ENCODE data around the gene SRP68.

Gene SRP68

GRCh38 chr17:75998327-75998795 is 74.0 kb downstream of the SRP68 start:
- H3K9ac ChIP-seq (ENCODE audit: low read length), result no peak overlapping the region
- peaks cover 3% of the 10 kb centered on the region for H3K4me1 ChIP-seq (ENCODE audit: insufficient read depth, low read length)
- no peak overlapping the region for H3K4me3 ChIP-seq (ENCODE audit: low read depth in 1 of 2, low read length in 2 of 2)
- no peaks in the 10 kb centered on the region for H3K27me3 ChIP-seq (ENCODE audit: control insufficient read depth in 1 of 2, insufficient read depth in 2 of 2, low read length in 2 of 2)
- H3K9me3 ChIP-seq (ENCODE audit: low read length), result no peaks in the 10 kb centered on the region
- H3K36me3 ChIP-seq (ENCODE audit: insufficient read depth, low read length), result no peaks in the 10 kb centered on the region
- no peak overlapping the region for H3K27ac ChIP-seq (ENCODE audit: low read depth, low read length)

DNA sequence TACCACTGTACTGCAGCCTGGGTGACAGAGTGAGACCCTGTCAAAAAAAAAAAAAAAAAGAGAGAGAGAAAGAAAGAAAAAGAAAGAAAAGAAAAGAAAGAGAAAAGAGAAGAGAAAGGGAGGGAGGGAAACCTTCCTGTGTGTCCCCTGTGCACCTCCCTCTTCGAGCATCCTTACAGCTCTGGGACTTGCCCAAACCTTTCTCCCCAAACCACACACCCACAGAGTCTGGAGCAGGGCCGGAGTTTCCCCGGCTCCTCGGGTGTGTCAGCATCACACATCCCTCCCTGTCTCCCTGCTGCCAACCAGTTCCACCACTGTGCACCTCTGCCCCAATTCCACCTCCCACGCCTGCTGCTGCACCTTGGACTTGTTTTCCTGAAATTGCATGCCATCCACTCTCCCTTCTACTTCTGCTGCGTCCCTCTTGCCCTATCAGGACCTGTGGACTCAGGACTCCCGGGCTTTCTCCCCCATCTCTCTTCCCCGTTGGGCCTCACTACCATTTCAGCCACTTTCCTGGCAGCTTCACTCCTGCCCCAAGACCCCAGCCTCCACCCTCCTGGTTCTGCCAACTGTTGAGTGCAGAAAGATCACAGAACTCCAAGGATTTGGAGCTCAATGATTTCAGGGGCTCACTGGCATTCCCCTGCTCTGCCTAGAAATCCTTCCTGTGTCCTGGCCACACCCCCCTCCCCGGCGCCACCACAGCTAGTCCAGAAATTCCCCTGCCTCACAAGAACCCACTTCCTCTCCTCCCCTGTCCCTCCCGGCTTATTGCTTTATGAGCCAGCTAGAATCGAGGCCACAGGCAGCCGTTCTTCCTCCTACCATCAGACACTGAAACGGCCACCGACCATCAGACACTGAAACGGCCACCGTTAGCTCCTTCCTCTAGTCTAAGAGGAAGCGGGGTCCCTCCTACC is 75.4 kb downstream of the SRP68 start:
- no peaks in the 10 kb centered on the region for H3K9me3 ChIP-seq (ENCODE audit: low read length)
- H3K4me1 ChIP-seq (ENCODE audit: insufficient read depth, low read length), result peaks cover 3% of the 10 kb centered on the region
- no peaks in the 10 kb centered on the region for H3K36me3 ChIP-seq (ENCODE audit: insufficient read depth, low read length)
- H3K27ac ChIP-seq (ENCODE audit: low read depth, low read length), result no peak overlapping the region
- no peak overlapping the region for H3K4me3 ChIP-seq (ENCODE audit: low read depth in 1 of 2, low read length in 2 of 2)
- H3K9ac ChIP-seq (ENCODE audit: low read length), result no peak overlapping the region
- no peaks in the 10 kb centered on the region for H3K27me3 ChIP-seq (ENCODE audit: control insufficient read depth in 1 of 2, insufficient read depth in 2 of 2, low read length in 2 of 2)

DNA sequence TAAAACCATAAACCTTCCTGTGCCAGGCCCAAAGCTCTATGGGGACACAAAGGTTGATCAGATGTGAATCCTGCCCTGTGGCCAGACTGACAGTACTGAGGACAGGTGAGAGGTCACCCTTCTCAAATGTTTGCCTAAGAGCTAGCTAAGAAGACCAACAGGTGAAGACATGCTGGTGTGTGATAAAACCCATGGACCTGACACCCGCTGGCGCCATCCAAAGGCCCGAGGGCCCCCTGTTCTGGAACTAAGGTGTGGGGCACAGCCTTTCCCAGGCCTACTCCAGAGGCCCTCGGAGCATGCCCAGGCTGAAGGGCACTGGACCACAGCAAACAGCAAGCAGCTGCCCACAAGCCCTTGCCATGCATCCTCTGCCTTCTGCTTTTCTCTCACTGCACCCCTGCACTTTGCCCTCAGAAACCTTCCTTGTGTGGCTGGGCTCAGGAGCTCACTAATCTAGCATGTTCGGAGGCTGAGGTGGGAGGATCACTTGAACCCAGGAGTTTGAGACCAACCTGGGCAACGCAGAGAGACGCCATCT is 76.9 kb downstream of the SRP68 start:
- Histone ChIP-seq H3K36me3 (ENCODE audit: insufficient read depth, low read length) (no peaks in the 10 kb centered on the region), H3K9me3 (ENCODE audit: low read length) (no peaks in the 10 kb centered on the region), H3K9ac (ENCODE audit: low read length) (no peak overlapping the region), H3K27ac (ENCODE audit: low read depth, low read length) (no peak overlapping the region), H3K4me1 (ENCODE audit: insufficient read depth, low read length) (peaks cover 3% of the 10 kb centered on the region), H3K27me3 (ENCODE audit: control insufficient read depth in 1 of 2, insufficient read depth in 2 of 2, low read length in 2 of 2) (no peaks in the 10 kb centered on the region), H3K4me3 (ENCODE audit: low read depth in 1 of 2, low read length in 2 of 2) (no peak overlapping the region)

DNA sequence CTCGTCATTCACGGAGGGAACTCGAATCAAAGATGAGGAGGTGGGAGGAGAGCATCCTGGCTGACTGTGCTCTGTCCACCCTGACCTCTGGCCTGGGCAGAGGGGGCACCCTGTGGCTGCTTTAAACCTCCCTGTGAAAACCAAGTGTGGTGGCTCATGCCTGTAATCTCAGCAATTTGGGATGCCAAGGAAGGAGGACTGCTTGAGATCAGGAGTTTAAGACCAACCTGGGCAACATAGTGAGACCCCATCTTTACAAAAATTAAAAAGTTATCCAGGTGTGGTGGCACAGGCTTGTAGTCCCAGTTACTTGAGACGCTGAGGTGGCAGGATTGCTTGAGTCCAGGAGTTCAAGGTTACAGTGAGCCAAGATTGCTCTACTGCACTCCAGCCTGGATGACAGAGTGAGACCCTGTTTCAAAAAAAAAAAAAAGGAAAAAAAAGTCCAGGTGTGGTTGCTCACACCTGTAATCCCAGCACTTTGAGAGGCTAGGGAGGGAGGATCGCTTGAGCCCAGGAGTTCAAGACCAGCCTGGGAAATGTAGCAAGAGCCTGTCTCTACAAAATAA is 77.4 kb downstream of the SRP68 start:
- no peaks in the 10 kb centered on the region for H3K9me3 ChIP-seq (ENCODE audit: low read length)
- no peaks in the 10 kb centered on the region for H3K27me3 ChIP-seq (ENCODE audit: control insufficient read depth in 1 of 2, insufficient read depth in 2 of 2, low read length in 2 of 2)
- H3K4me1 ChIP-seq (ENCODE audit: insufficient read depth, low read length), result peaks cover 3% of the 10 kb centered on the region
- no peak overlapping the region for H3K4me3 ChIP-seq (ENCODE audit: low read depth in 1 of 2, low read length in 2 of 2)
- no peak overlapping the region for H3K27ac ChIP-seq (ENCODE audit: low read depth, low read length)
- H3K36me3 ChIP-seq (ENCODE audit: insufficient read depth, low read length), result no peaks in the 10 kb centered on the region
- no peak overlapping the region for H3K9ac ChIP-seq (ENCODE audit: low read length)

- H3K4me3 ChIP-seq (ENCODE audit: low read depth in 1 of 2, low read length in 2 of 2), result no peak overlapping the region
- no peaks in the 10 kb centered on the region for H3K36me3 ChIP-seq (ENCODE audit: insufficient read depth, low read length)
- H3K27ac ChIP-seq (ENCODE audit: low read depth, low read length), result no peak overlapping the region
- H3K9ac ChIP-seq (ENCODE audit: low read length), result no peak overlapping the region
- no peaks in the 10 kb centered on the region for H3K27me3 ChIP-seq (ENCODE audit: control insufficient read depth in 1 of 2, insufficient read depth in 2 of 2, low read length in 2 of 2)
- no peaks in the 10 kb centered on the region for H3K9me3 ChIP-seq (ENCODE audit: low read length)
- H3K4me1 ChIP-seq (ENCODE audit: insufficient read depth, low read length), result no peaks in the 10 kb centered on the region
Observed at GRCh38 chr17:75991396-75991795, 80.9 kb downstream of the SRP68 start.
